Hepatocyte (in vitro differentiated cells): ENCODE measurements around the gene NFYC. TPM values are rescaled to one million over a fixed set of nuclear protein-coding genes. Genes with fewer than 3 reads are reported as not detected.

ENCODE experiments used
- DNase-seq: peaks from one replicate; pipeline ENCODE4 v3.0.0-alpha.2; 2016; ENCODE audit warnings: low spot score
- H2AFZ ChIP-seq: fragments of 200-600 bp; sonication (generic); 2 replicates; pipeline ENCODE4 v1.6.0; 2016; ENCODE audit warnings: antibody characterized with exemption, mild to moderate bottlenecking
- H3K27ac ChIP-seq: fragments of 200-600 bp; sonication (generic); 2 replicates; pipeline ENCODE4 v1.5.1; 2016; ENCODE audit warnings: mild to moderate bottlenecking
- H3K27me3 ChIP-seq: fragments of 200-600 bp; sonication (generic); 2 replicates; pipeline ENCODE4 v1.6.1; 2016
- H3K36me3 ChIP-seq: fragments of 200-600 bp; sonication (generic); replicated peaks from 2 replicates; pipeline ENCODE4 v1.5.1; 2016; ENCODE audit warnings: low read depth; ENCODE audit not compliant: insufficient read depth
- H3K4me1 ChIP-seq: fragments of 200-600 bp; sonication (generic); 2 replicates; pipeline ENCODE4 v1.5.1; 2016; ENCODE audit warnings: mild to moderate bottlenecking, moderate library complexity; ENCODE audit not compliant: insufficient read depth
- H3K4me2 ChIP-seq: fragments of 200-600 bp; sonication (generic); 2 replicates; pipeline ENCODE4 v1.6.0; 2016
- H3K4me3 ChIP-seq: fragments of 200-600 bp; sonication (generic); 2 replicates; pipeline ENCODE4 v1.5.1; 2016; ENCODE audit warnings: mild to moderate bottlenecking
- H3K79me2 ChIP-seq: fragments of 200-600 bp; sonication (generic); 2 replicates; pipeline ENCODE4 v1.6.0; 2017; ENCODE audit warnings: mild to moderate bottlenecking
- H3K9me2 ChIP-seq: fragments of 200-600 bp; sonication (generic); replicated peaks from 2 replicates; pipeline ENCODE4 v1.6.0; 2017; ENCODE audit warnings: mild to moderate bottlenecking; ENCODE audit not compliant: insufficient read depth
- H3K9me3 ChIP-seq: fragments of 200-600 bp; sonication (generic); 2 replicates; pipeline ENCODE4 v1.5.1; 2016; ENCODE audit warnings: low read depth, mild to moderate bottlenecking
- H4K20me1 ChIP-seq: fragments of 200-600 bp; sonication (generic); 2 replicates; pipeline ENCODE4 v1.6.0; 2016; ENCODE audit warnings: mild to moderate bottlenecking; ENCODE audit not compliant: insufficient read depth, poor library complexity, severe bottlenecking
- CTCF ChIP-seq: fragments of 200-600 bp; sonication (generic); IDR thresholded peaks from 2 replicates; pipeline ENCODE4 v1.5.1; 2016; ENCODE audit warnings: antibody characterized with exemption, mild to moderate bottlenecking; ENCODE audit not compliant: poor library complexity
- EZH2 ChIP-seq: fragments of 200-600 bp; sonication (generic); IDR thresholded peaks from 2 replicates; pipeline ENCODE4 v1.6.1; 2016; ENCODE audit warnings: antibody characterized with exemption, mild to moderate bottlenecking, borderline replicate concordance
- EZH2phosphoT487 ChIP-seq: fragments of 200-600 bp; sonication (generic); IDR thresholded peaks from one replicate; pipeline ENCODE4 v1.6.1; 2018; ENCODE audit warnings: antibody characterized with exemption, mild to moderate bottlenecking, low read depth, moderate library complexity; ENCODE audit not compliant: unreplicated experiment, severe bottlenecking
- WGBS: methylation state at CpG from one replicate; pipeline ENCODE4 v1.1.6; 2016; ENCODE audit warnings: low lambda C conversion rate; ENCODE audit errors: missing lambda C conversion rate; 5-methylcytosine and 5-hydroxymethylcytosine counted together
- polyA plus RNA-seq: library from polyadenylated mRNA; unstranded; fragments of >200 nt; fragmentation: Nextera tagmentation; extraction: Ambion mirVana; gene quantifications from 2 replicates; pipeline ENCODE4 v1.2.1, GENCODE V29; 2016
- total RNA-seq: library from RNA; depleted of rRNA; stranded (reverse); fragments of >200 nt; gene quantifications from 2 replicates; pipeline ENCODE4 v1.2.3, GENCODE V29; 2014

The NFYC gene
- total and polyA plus RNA-seq, 2 experiments from 2014 or later, result 44.1 to 52.5 TPM

GRCh38 chr1:40709802-40710278 is 18.3 kb downstream of the NFYC start:
- no peak for DNase-seq
- Histone ChIP-seq H4K20me1 (peaks cover 2% of the 10 kb centered on the region), H3K4me3 (peak overlapping the region; percentile 21), H3K27ac (peak overlapping the region; percentile 54), H3K9me2 (no peaks in the 10 kb centered on the region), H3K36me3 (no peaks in the 10 kb centered on the region), H3K79me2 (peaks cover 93% of the 10 kb centered on the region), H3K27me3 (no peaks in the 10 kb centered on the region), H2AFZ (no peak overlapping the region), H3K9me3 (no peaks in the 10 kb centered on the region), H3K4me1 (peaks cover 16% of the 10 kb centered on the region), H3K4me2 (peak overlapping the region; percentile 82)
- WGBS, result 4% methylated on average over 3 of the region's 3 CpGs
- TF ChIP-seq EZH2phosphoT487, result no peak
- TF ChIP-seq CTCF, result no peak
- no peak for TF ChIP-seq EZH2

DNA sequence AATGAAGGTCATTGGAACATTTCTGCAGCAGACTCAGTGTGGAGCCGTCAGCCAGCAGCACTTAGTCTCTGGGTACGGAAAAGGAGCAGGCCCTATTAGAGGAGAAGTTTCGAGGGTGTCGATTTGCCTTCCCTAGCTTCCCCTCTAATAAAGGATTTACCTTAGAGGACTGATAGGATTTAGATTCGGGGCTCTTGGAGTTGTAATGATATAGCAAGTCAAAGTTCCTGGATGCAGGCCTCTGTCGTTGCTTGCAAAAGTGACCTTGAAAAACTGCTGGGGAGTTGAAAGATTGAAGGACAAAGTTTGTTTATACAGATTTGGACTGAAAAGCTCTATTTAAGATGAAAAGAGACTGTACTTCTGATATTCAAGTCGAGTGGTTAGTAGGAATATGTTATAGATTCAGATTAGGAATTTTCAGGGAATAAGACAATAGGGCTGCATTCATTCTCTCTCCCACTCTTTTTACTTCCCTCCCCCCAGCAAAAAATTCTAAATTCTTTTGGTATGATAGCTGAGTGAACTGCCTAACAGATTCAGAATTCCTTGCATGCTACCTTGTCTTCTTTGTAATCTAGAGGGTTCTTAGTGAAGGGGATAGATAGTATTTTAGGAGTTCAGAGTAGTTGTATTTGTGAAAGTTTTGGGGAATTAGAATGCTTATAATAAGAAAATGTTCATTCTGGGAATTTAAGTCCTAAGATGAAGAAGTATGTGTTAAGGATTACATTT is 19.2 kb downstream of the NFYC start:
- no peaks in the 10 kb centered on the region for H3K36me3 ChIP-seq
- H4K20me1 ChIP-seq, result peaks cover 2% of the 10 kb centered on the region
- H3K9me2 ChIP-seq, result no peaks in the 10 kb centered on the region
- H3K4me1 ChIP-seq, result peaks cover 14% of the 10 kb centered on the region
- peak overlapping the region; percentile 82 for H3K4me2 ChIP-seq
- no peaks in the 10 kb centered on the region for H3K9me3 ChIP-seq
- no peaks in the 10 kb centered on the region for H3K27me3 ChIP-seq
- no peak overlapping the region for H2AFZ ChIP-seq
- H3K79me2 ChIP-seq, result peaks cover 91% of the 10 kb centered on the region
- 6% methylated on average over 7 of the region's 7 CpGs for WGBS
- H3K4me3 ChIP-seq, result peak overlapping the region; percentile 21
- DNase-seq, result no peak
- H3K27ac ChIP-seq, result peak overlapping the region; percentile 54
- no peak for TF ChIP-seq EZH2phosphoT487
- TF ChIP-seq CTCF, result no peak
- no peak for TF ChIP-seq EZH2

DNA sequence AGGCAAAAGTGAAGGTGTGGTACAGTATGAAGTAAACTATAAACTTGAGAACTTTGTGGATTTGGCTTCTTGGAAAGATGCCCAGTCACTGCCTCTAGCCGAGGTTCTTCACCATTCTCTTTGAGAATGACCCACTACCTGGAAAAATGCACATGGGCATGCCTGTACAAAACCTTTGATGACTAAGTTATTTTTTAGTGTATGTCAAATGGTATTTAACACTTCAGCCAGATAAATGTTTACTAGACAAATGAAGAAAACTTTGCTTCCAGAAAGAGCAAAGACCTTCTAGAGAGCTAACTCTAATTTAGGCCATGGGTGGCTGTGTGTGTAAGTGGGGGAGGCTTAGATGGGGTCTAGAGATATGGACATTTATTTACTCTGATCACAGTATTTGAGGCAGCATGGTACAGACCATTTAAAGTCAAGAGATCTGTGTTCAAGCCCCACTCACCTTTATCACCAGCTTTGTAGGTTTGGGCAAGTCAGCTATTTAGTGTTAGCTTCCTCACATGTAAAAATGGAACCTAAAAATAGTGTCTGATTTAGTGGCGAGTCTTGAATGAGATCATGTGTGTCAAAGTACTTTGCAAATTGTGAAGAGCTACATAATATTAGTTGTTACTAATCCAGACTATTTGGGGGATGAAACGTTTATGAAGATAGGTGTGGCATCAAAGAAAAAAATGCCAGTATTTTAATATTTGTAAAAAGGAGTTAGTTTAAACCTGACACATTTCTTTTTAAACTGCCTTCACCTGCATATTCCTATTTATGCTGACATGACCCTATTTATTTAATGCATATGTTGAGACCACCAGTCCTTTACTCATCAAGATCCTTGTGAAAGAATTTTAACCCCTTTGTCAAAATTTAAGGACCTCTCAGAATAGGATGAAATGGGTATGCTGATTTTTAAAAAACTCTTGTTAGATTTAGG is 20.2 kb downstream of the NFYC start:
- peak; percentile 35 for DNase-seq
- Histone ChIP-seq H3K4me2 (peak overlapping the region; percentile 82), H3K27ac (peak overlapping the region; percentile 54), H2AFZ (no peak overlapping the region), H3K9me2 (no peaks in the 10 kb centered on the region), H3K9me3 (no peaks in the 10 kb centered on the region), H3K36me3 (no peaks in the 10 kb centered on the region), H3K27me3 (no peaks in the 10 kb centered on the region), H3K4me1 (peaks cover 14% of the 10 kb centered on the region), H3K4me3 (peak overlapping the region; percentile 21), H3K79me2 (peaks cover 91% of the 10 kb centered on the region), H4K20me1 (peaks cover 2% of the 10 kb centered on the region)
- no peak for TF ChIP-seq EZH2phosphoT487
- TF ChIP-seq CTCF, result no peak
- no peak for TF ChIP-seq EZH2
- WGBS, result 38% methylated on average over 3 of the region's 3 CpGs
